Ishikawa (cell line): ENCODE measurements around the gene MYLK4.
A peak's percentile ranks its signal among the peaks of the same experiment; 100 is the strongest.

Experiments used
- CEBPB ChIP-seq: IDR thresholded peaks from 2 replicates; pipeline ENCODE4 v1.6.1; 2012
- CREB1 ChIP-seq: IDR thresholded peaks from 2 replicates; pipeline ENCODE4 v1.6.1; 2012; ENCODE audit warnings: low read depth
- EGR1 ChIP-seq: IDR thresholded peaks from 2 replicates; pipeline ENCODE4 v1.6.1; 2012
- EP300 ChIP-seq: IDR thresholded peaks from 2 replicates; pipeline ENCODE4 v1.6.1; 2012; ENCODE audit warnings: borderline replicate concordance
- FOXM1 ChIP-seq: IDR thresholded peaks from 2 replicates; pipeline ENCODE4 v1.6.1; 2012; ENCODE audit warnings: low read depth, borderline replicate concordance
- NFIC ChIP-seq: IDR thresholded peaks from 2 replicates; pipeline ENCODE4 v1.6.1; 2012
- RAD21 ChIP-seq: IDR thresholded peaks from 2 replicates; pipeline ENCODE4 v1.6.1; 2012; ENCODE audit warnings: low read depth
- TAF1 ChIP-seq: IDR thresholded peaks from 2 replicates; pipeline ENCODE4 v1.6.1; 2012; ENCODE audit warnings: low read depth, mild to moderate bottlenecking
- TCF12 ChIP-seq: IDR thresholded peaks from 2 replicates; pipeline ENCODE4 v1.6.1; 2012; ENCODE audit warnings: low read depth
- TEAD4 ChIP-seq: IDR thresholded peaks from 2 replicates; pipeline ENCODE4 v1.6.1; 2012
- YY1 ChIP-seq: IDR thresholded peaks from 2 replicates; pipeline ENCODE4 v1.6.1; 2012; ENCODE audit warnings: low read depth
- ZBTB7A ChIP-seq: IDR thresholded peaks from 2 replicates; pipeline ENCODE4 v1.6.1; 2012; ENCODE audit warnings: low read depth
- TF ChIP-seq, protein P1 (sequence below): IDR thresholded peaks from 2 replicates; pipeline ENCODE4 v1.6.1; 2012
- TF ChIP-seq, protein P2 (sequence below): IDR thresholded peaks from 2 replicates; pipeline ENCODE4 v1.6.1; 2012
- TF ChIP-seq, protein P3 (sequence below): IDR thresholded peaks from 2 replicates; pipeline ENCODE4 v1.6.1; 2012; ENCODE audit warnings: low read depth, mild to moderate bottlenecking

MYLK4 gene

DNA sequence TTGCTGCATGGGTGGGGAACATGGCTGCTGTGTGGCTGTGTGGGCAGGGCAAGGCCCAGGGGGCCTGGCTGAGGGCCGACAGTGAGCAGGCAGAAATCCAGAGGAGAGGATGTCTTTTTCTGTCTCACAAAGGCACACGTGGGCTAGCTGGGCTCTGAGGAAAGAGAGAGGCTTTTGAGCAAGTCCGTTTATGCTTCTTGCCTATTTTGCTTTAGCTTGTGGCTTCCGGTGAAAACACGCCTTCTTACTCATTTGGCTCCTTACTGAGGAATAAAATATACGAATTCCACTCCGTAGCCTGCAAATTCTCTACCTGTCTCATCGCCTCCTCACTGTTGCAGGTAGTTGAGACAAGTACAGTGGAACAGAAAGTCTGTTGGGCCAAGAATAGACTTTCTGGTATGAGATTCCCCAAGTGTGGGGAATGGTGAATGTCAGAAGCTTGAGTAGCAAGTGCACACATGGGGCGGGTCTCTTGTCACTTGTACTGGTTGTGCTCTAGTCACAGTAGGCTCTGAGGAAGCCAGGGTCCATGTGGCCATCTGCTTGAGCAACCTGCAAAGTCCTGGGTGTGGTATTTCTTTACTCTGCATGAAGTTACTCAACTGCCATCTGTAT is 42.9 kb upstream of the MYLK4 start:
- TF ChIP-seq EGR1: no peak

DNA sequence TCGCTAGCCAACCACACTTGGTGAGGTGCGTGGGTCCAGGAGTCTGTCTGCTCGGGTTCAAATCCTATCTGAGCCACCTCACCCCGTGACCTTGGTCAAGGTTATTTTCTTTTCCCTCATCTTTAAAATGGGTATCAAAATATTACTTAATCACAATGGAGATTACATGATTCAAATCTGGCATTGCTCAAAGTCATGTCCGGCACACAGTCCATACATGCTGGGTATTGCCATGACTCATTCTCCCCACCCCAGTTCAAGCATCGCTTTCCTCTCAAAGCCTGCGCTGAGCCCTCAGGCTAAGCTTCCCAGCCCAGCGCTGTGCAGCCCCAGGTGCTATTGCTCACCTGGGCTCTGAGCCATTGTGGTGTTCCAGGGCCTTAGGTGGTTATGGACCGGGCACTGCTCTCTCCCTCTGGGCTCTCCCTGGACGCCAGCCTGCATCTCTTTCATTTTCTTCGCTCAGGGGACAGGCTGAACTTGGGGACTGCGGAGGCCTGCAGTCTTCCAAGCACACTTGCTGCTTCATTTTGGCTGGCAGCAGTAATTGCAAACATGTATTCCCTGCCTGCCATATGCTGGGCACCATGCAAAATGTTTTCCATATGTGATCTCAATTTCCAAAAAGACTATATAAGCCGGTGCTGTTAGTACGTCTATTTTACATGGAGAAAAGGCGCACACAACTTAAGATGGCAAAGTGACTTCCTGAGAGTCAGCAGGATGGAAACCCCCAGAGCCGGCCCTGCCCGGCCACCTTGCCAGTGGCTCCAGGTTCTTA is 41.8 kb upstream of the MYLK4 start:
- TF ChIP-seq TAF1: no peak
- TF ChIP-seq, protein P1, sequence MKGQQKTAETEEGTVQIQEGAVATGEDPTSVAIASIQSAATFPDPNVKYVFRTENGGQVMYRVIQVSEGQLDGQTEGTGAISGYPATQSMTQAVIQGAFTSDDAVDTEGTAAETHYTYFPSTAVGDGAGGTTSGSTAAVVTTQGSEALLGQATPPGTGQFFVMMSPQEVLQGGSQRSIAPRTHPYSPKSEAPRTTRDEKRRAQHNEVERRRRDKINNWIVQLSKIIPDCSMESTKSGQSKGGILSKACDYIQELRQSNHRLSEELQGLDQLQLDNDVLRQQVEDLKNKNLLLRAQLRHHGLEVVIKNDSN: no peak
- no peak for TF ChIP-seq EGR1
- no peak for TF ChIP-seq YY1
- TF ChIP-seq, protein P2, sequence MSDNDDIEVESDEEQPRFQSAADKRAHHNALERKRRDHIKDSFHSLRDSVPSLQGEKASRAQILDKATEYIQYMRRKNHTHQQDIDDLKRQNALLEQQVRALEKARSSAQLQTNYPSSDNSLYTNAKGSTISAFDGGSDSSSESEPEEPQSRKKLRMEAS: no peak
- TF ChIP-seq CREB1: no peak
- TF ChIP-seq, protein P3, sequence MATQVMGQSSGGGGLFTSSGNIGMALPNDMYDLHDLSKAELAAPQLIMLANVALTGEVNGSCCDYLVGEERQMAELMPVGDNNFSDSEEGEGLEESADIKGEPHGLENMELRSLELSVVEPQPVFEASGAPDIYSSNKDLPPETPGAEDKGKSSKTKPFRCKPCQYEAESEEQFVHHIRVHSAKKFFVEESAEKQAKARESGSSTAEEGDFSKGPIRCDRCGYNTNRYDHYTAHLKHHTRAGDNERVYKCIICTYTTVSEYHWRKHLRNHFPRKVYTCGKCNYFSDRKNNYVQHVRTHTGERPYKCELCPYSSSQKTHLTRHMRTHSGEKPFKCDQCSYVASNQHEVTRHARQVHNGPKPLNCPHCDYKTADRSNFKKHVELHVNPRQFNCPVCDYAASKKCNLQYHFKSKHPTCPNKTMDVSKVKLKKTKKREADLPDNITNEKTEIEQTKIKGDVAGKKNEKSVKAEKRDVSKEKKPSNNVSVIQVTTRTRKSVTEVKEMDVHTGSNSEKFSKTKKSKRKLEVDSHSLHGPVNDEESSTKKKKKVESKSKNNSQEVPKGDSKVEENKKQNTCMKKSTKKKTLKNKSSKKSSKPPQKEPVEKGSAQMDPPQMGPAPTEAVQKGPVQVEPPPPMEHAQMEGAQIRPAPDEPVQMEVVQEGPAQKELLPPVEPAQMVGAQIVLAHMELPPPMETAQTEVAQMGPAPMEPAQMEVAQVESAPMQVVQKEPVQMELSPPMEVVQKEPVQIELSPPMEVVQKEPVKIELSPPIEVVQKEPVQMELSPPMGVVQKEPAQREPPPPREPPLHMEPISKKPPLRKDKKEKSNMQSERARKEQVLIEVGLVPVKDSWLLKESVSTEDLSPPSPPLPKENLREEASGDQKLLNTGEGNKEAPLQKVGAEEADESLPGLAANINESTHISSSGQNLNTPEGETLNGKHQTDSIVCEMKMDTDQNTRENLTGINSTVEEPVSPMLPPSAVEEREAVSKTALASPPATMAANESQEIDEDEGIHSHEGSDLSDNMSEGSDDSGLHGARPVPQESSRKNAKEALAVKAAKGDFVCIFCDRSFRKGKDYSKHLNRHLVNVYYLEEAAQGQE: no peak
- TF ChIP-seq RAD21: no peak
- TF ChIP-seq TCF12: no peak
- TF ChIP-seq TEAD4: no peak
- no peak for TF ChIP-seq NFIC
- no peak for TF ChIP-seq CEBPB
- TF ChIP-seq ZBTB7A: no peak
- TF ChIP-seq EP300: no peak
- TF ChIP-seq FOXM1: no peak

DNA sequence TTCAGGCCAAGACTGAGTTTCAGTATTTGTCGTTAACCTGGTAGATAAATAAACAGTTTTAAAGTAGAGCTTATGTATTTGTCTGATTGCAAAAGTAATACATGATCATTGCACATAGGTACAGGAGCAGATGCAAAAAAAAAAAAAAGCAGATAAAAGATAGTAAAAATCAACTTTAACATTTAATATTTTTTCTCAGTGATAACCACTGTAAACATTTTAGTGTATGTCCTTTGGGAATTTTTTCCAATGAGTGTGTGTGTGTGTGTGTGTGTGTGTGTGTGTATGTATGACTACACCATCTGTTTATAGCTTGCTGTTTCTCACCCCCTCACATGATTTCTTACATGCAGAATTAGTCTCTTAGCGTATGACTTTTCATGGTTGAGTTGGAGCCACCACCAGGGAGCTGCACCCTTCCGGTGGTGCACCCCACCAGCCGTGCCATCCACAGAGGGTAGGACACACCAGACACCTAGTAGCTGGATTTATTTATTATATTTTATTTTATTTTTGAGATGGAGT is 40.8 kb upstream of the MYLK4 start:
- no peak for TF ChIP-seq CEBPB
- no peak for TF ChIP-seq FOXM1
- TF ChIP-seq TEAD4: no peak
- TF ChIP-seq TCF12: no peak

DNA sequence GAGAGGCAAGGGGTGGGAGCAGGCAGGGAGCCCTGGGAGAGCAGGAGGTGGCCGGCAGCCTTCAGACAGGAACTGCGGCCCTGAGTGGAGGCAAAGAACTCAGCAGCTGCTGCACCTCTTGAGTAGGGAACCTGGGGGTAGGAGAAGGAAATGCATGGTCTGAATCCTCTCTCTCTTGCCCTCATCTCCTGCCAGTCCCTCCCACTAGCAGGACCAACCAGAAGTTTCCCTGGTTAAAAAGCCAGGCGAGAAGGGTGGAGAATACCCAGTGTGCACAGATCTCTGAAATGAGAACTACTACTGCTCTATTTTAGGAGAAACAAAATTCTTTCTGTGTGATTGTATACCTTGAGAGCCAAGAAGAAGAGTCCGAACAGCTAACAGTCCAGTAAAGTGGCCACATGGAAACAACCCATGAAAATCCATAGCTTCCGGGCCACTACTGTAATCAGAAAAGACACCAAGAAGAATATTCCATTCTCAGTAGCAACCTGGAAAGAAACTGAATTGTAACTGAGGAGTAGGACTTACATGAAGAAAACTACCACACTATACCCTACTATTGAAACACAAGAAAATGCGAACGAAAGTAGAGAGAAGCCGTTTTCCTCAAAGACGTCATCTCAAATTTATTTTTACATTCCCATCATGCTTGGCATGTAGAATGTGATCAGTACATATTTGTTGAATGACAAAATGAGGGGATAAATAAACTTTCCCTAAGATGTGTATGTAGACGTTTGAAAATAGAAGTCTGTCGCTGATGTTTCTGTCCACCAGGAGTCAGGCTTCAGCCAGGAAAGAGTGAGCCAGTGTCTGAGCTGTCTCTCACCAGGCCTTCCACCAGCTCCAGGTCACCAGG is 40.1 kb upstream of the MYLK4 start:
- TF ChIP-seq RAD21: peak; percentile 90
- TF ChIP-seq, protein P1: no peak

DNA sequence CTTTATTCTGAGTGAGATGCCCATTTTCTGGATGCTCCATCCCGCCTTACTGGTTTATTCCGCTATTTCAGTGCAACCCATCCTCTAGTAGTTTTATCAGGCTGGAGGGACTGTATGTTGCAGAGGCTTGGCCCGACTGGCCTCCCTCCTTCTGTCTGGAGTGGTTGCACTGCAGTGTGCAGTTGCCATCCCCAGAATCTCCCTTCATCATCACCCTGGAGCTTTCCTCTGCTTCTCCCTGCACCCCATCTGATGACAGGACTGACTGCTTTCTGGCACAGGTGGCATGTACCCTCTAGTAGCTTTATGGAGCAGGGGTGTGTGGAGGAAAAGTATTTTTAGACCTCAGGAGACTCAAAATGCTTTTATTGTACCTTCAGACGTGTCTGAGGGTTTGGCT is 35.5 kb upstream of the MYLK4 start:
- TF ChIP-seq FOXM1: no peak
- TF ChIP-seq EP300: no peak
- no peak for TF ChIP-seq TEAD4
- TF ChIP-seq RAD21: no peak
- TF ChIP-seq, protein P2: no peak
- TF ChIP-seq ZBTB7A: no peak
- TF ChIP-seq, protein P1: no peak
- TF ChIP-seq NFIC: no peak
- TF ChIP-seq YY1: no peak
- no peak for TF ChIP-seq EGR1

DNA sequence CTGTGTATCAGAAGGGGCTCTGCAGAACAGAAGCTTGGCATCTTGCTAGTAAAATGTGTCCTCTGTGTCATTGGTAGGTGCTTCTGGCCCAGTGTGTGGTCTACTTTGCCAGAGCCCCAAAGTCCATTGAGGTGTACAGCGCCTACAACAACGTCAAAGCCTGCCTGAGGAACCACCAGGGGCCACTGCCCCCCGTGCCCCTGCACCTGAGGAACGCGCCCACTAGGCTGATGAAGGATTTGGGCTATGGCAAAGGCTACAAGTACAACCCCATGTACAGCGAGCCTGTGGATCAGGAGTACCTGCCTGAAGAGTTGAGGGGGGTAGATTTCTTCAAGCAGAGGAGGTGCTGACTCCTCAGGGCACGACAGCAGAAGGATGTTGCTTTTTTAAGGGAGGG is 34.2 kb upstream of the MYLK4 start:
- TF ChIP-seq YY1 (no peak), CEBPB (no peak), TEAD4 (no peak), EP300 (no peak)

DNA sequence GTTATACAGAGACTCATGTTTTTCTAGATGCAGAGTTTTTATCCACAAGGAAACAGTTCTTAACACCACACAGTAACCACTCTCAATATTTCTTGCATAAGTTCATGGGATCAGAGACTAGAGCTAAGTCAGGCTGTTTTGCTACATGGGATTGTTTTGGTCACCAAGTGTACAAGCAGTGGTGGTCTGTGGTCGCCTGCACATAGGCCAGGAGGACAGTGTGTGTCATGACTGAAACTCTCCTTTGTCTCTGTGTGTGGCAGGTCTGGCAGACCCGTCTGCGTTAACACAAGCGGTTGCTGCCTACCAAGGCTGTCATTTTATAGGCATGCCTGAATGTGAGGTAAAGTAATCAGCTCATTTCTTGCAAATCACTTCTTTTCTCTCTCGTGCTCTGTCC is 33.3 kb upstream of the MYLK4 start:
- TF ChIP-seq CEBPB (no peak), ZBTB7A (no peak), FOXM1 (no peak), TCF12 (no peak), TAF1 (no peak), YY1 (no peak), EGR1 (no peak), CREB1 (no peak), TEAD4 (no peak), RAD21 (no peak), NFIC (no peak), EP300 (no peak)
- TF ChIP-seq, protein P1: no peak
- TF ChIP-seq, protein P2: no peak
- TF ChIP-seq, protein P3: no peak
